NT2/D1 (cell line): ENCODE results near the gene SLC7A10.
A peak's percentile ranks its signal among the peaks of the same experiment; 100 is the strongest.
"Not testable (repeated sequence)": the region's sequence is repeated elsewhere in the genome, so short reads cannot be mapped to it uniquely, and the experiment has no call there.

Experiments used
- DNase-seq: peaks from one replicate; pipeline ENCODE4 v3.0.0-alpha.2; 2011; ENCODE audit warnings: low read depth, low spot score
- H3K27me3 ChIP-seq: 2 replicates; pipeline ENCODE4 v1.6.0; 2011; ENCODE audit warnings: mild to moderate bottlenecking; ENCODE audit not compliant: insufficient read length, insufficient read depth
- H3K36me3 ChIP-seq: 2 replicates; pipeline ENCODE4 v1.6.1; 2011; ENCODE audit warnings: mild to moderate bottlenecking, low read length, mixed read lengths; ENCODE audit not compliant: insufficient read depth, insufficient read length
- H3K4me1 ChIP-seq: 2 replicates; pipeline ENCODE4 v1.5.1; 2011; ENCODE audit not compliant: insufficient read depth, insufficient read length
- H3K4me3 ChIP-seq: 2 replicates; pipeline ENCODE4 v1.5.1; 2011; ENCODE audit warnings: low read depth; ENCODE audit not compliant: insufficient read length
- H3K9ac ChIP-seq: 2 replicates; pipeline ENCODE4 v1.6.0; 2011; ENCODE audit warnings: low read depth; ENCODE audit not compliant: insufficient read length
- H3K9me3 ChIP-seq: 2 replicates; pipeline ENCODE4 v1.5.1; 2011; ENCODE audit warnings: mild to moderate bottlenecking, low read length; ENCODE audit not compliant: insufficient read depth
- SUZ12 ChIP-seq: IDR thresholded peaks from 2 replicates; pipeline ENCODE4 v1.6.1; 2011; ENCODE audit not compliant: insufficient read length, insufficient read depth; ENCODE audit errors: extremely low read depth
- YY1 ChIP-seq: IDR thresholded peaks from 2 replicates; pipeline ENCODE4 v1.6.1; 2011; ENCODE audit not compliant: insufficient read length, insufficient read depth
- ZNF274 ChIP-seq: IDR thresholded peaks from 2 replicates; pipeline ENCODE4 v1.6.1; 2011; ENCODE audit warnings: mild to moderate bottlenecking, low read depth, low read length

SLC7A10 gene

GRCh38 chr19:33175156-33175782, 50.4 kb downstream of the SLC7A10 start:
- TF ChIP-seq SUZ12: no peak
- TF ChIP-seq YY1: no peak
- TF ChIP-seq ZNF274: no peak
- H3K4me1 ChIP-seq: peaks cover 10% of the 10 kb centered on the region
- H3K27me3 ChIP-seq: peaks cover 13% of the 10 kb centered on the region
- DNase-seq: no peak
- H3K9ac ChIP-seq: peak overlapping the region; percentile 97
- H3K36me3 ChIP-seq: peaks cover 8% of the 10 kb centered on the region
- no peaks in the 10 kb centered on the region for H3K9me3 ChIP-seq
- no peak overlapping the region for H3K4me3 ChIP-seq

GRCh38 chr19:33174186-33174585, 51.5 kb downstream of the SLC7A10 start:
- Histone ChIP-seq H3K36me3 (peaks cover 8% of the 10 kb centered on the region), H3K4me3 (no peak overlapping the region), H3K27me3 (peaks cover 12% of the 10 kb centered on the region), H3K9ac (no peak overlapping the region), H3K4me1 (peaks cover 10% of the 10 kb centered on the region), H3K9me3 (no peaks in the 10 kb centered on the region)
- no peak for TF ChIP-seq ZNF274
- DNase-seq: no peak

- peaks cover 8% of the 10 kb centered on the region for H3K36me3 ChIP-seq
- H3K27me3 ChIP-seq: no peaks in the 10 kb centered on the region
- H3K9ac ChIP-seq: no peak overlapping the region
- TF ChIP-seq YY1 (no peak), ZNF274 (no peak), SUZ12 (no peak)
- peaks cover 10% of the 10 kb centered on the region for H3K4me1 ChIP-seq
- DNase-seq: no peak
- no peak overlapping the region for H3K4me3 ChIP-seq
- H3K9me3 ChIP-seq: no peaks in the 10 kb centered on the region; the same call in 1 of the 2 replicates
These were observed 53.7 kb downstream of the SLC7A10 start for GRCh38 chr19:33171916-33172359.

GRCh38 chr19:33171222-33171795, 54.3 kb downstream of the SLC7A10 start:
- Histone ChIP-seq H3K36me3 (peaks cover 8% of the 10 kb centered on the region), H3K4me3 (no peak overlapping the region), H3K9ac (no peak overlapping the region), H3K9me3 (no peaks in the 10 kb centered on the region; the same call in 1 of the 2 replicates), H3K27me3 (no peaks in the 10 kb centered on the region), H3K4me1 (peaks cover 10% of the 10 kb centered on the region)
- DNase-seq: no peak
- TF ChIP-seq YY1 (no peak), SUZ12 (no peak), ZNF274 (no peak)

- H3K27me3 ChIP-seq: no peaks in the 10 kb centered on the region
- H3K36me3 ChIP-seq: peaks cover 4% of the 10 kb centered on the region
- no peak overlapping the region for H3K4me3 ChIP-seq
- no peak overlapping the region for H3K9ac ChIP-seq
- TF ChIP-seq ZNF274: no peak
- TF ChIP-seq YY1: no peak
- no peak for TF ChIP-seq SUZ12
- peaks cover 2% of the 10 kb centered on the region for H3K4me1 ChIP-seq
- no peak for DNase-seq
- H3K9me3 ChIP-seq: no peaks in the 10 kb centered on the region; the same call in 1 of the 2 replicates
These were observed 57.1 kb downstream of the SLC7A10 start for GRCh38 chr19:33168528-33168927.

- no peak overlapping the region for H3K9ac ChIP-seq
- H3K9me3 ChIP-seq: no peaks in the 10 kb centered on the region; the same call in 1 of the 2 replicates
- no peaks in the 10 kb centered on the region for H3K36me3 ChIP-seq
- H3K27me3 ChIP-seq: no peaks in the 10 kb centered on the region
- H3K4me1 ChIP-seq: no peaks in the 10 kb centered on the region
- no peak overlapping the region for H3K4me3 ChIP-seq
- no peak for DNase-seq
- no peak for TF ChIP-seq YY1
- no peak for TF ChIP-seq SUZ12
- no peak for TF ChIP-seq ZNF274
These were observed 58.2 kb downstream of the SLC7A10 start for GRCh38 chr19:33167438-33167837.

- H3K36me3 ChIP-seq, DNase-seq, H3K4me3 ChIP-seq, H3K9me3 ChIP-seq, H3K9ac ChIP-seq, H3K27me3 ChIP-seq, H3K4me1 ChIP-seq: not testable (repeated sequence)
These were observed 59.6 kb downstream of the SLC7A10 start for GRCh38 chr19:33166037-33166436.

- no peak overlapping the region for H3K9ac ChIP-seq
- H3K36me3 ChIP-seq: no peaks in the 10 kb centered on the region
- no peaks in the 10 kb centered on the region for H3K27me3 ChIP-seq
- DNase-seq: no peak
- TF ChIP-seq YY1: no peak
- no peak for TF ChIP-seq ZNF274
- TF ChIP-seq SUZ12: no peak
- H3K9me3 ChIP-seq: no peaks in the 10 kb centered on the region
- no peaks in the 10 kb centered on the region for H3K4me1 ChIP-seq
- H3K4me3 ChIP-seq: no peak overlapping the region
These were observed 62.2 kb downstream of the SLC7A10 start for GRCh38 chr19:33163481-33163880.
